ENCODE measurements around the gene PAPPA.

GRCh38 chr9:116342061-116342460, 188.5 kb downstream of the PAPPA start:
- TF ChIP-seq CTCF (conservative IDR thresholded peaks at IDR 0.05) (no peak), ZFX (IDR thresholded peaks at IDR 0.05) (no peak)
